Stimulated activated memory B cell treated with anti-CD40 and anti-IgM and Interleukin-4, amounts not matched to agents 10 μg/mL and 1 μg/mL and 100 μg/mL, for 72 hours (primary cell): ENCODE data around the gene BCKDK.

ENCODE experiments used
- ATAC-seq: fragments of 150-1000 bp; cut with Tn5 transposase; 2 replicates; pipeline ENCODE4 v1.10.0; 2021
- H3K27ac Mint-ChIP-seq: one replicate; pipeline ENCODE4 v1.8.0; 2022; ENCODE audit warnings: mild to moderate bottlenecking, mixed read lengths
- H3K27me3 Mint-ChIP-seq: one replicate; pipeline ENCODE4 v1.8.0; 2022; ENCODE audit warnings: mixed read lengths
- H3K36me3 Mint-ChIP-seq: one replicate; pipeline ENCODE4 v1.8.0; 2022; ENCODE audit warnings: mixed read lengths
- H3K4me1 Mint-ChIP-seq: one replicate; pipeline ENCODE4 v1.8.0; 2022; ENCODE audit warnings: mixed read lengths
- H3K4me3 Mint-ChIP-seq: one replicate; pipeline ENCODE4 v1.8.0; 2022; ENCODE audit warnings: mild to moderate bottlenecking, moderate library complexity, mixed read lengths
- H3K9me3 Mint-ChIP-seq: one replicate; pipeline ENCODE4 v1.8.0; 2022; ENCODE audit warnings: mixed read lengths

BCKDK gene

GRCh38 chr16:31077024-31077423 lies 31.2 kb upstream of the BCKDK start:
- no peaks in the 10 kb centered on the region for H3K9me3 Mint-ChIP-seq
- no peak overlapping the region for H3K27ac Mint-ChIP-seq
- H3K4me3 Mint-ChIP-seq: no peak overlapping the region
- peaks cover 42% of the 10 kb centered on the region for H3K36me3 Mint-ChIP-seq
- H3K27me3 Mint-ChIP-seq: no peaks in the 10 kb centered on the region
- no peak for ATAC-seq
- peaks cover 66% of the 10 kb centered on the region for H3K4me1 Mint-ChIP-seq

- no peaks in the 10 kb centered on the region for H3K27me3 Mint-ChIP-seq
- peaks cover 47% of the 10 kb centered on the region for H3K36me3 Mint-ChIP-seq
- no peak overlapping the region for H3K4me3 Mint-ChIP-seq
- H3K4me1 Mint-ChIP-seq: peaks cover 64% of the 10 kb centered on the region
- ATAC-seq: no peak
- no peak overlapping the region for H3K27ac Mint-ChIP-seq
- no peaks in the 10 kb centered on the region for H3K9me3 Mint-ChIP-seq
These were observed 30.4 kb upstream of the BCKDK start for GRCh38 chr16:31077592-31078396.

- Mint-ChIP-seq H3K27ac (no peak overlapping the region), H3K4me3 (no peak overlapping the region)
These were observed 29.4 kb upstream of the BCKDK start for GRCh38 chr16:31078597-31079341.

GRCh38 chr16:31079342-31079944 lies 28.7 kb upstream of the BCKDK start:
- peaks cover 53% of the 10 kb centered on the region for H3K36me3 Mint-ChIP-seq
- peaks cover 59% of the 10 kb centered on the region for H3K4me1 Mint-ChIP-seq
- H3K27ac Mint-ChIP-seq: no peak overlapping the region
- no peaks in the 10 kb centered on the region for H3K9me3 Mint-ChIP-seq
- no peak overlapping the region for H3K4me3 Mint-ChIP-seq
- H3K27me3 Mint-ChIP-seq: no peaks in the 10 kb centered on the region
- no peak for ATAC-seq

More at GRCh38 chr16:31078597-31079341, 29.4 kb upstream of the BCKDK start:
- H3K36me3 Mint-ChIP-seq: peaks cover 54% of the 10 kb centered on the region
- peaks cover 61% of the 10 kb centered on the region for H3K4me1 Mint-ChIP-seq
- no peaks in the 10 kb centered on the region for H3K27me3 Mint-ChIP-seq
- no peaks in the 10 kb centered on the region for H3K9me3 Mint-ChIP-seq
- no peak for ATAC-seq

- no peaks in the 10 kb centered on the region for H3K9me3 Mint-ChIP-seq
- H3K27ac Mint-ChIP-seq: no peak overlapping the region
- H3K27me3 Mint-ChIP-seq: no peaks in the 10 kb centered on the region
- peaks cover 47% of the 10 kb centered on the region for H3K36me3 Mint-ChIP-seq
- H3K4me1 Mint-ChIP-seq: peaks cover 52% of the 10 kb centered on the region
- no peak overlapping the region for H3K4me3 Mint-ChIP-seq
- no peak for ATAC-seq
These were observed 28.1 kb upstream of the BCKDK start for GRCh38 chr16:31080035-31080629.

GRCh38 chr16:31080756-31081419 lies 27.3 kb upstream of the BCKDK start:
- ATAC-seq: no peak
- H3K4me3 Mint-ChIP-seq: no peak overlapping the region
- peaks cover 47% of the 10 kb centered on the region for H3K4me1 Mint-ChIP-seq
- no peaks in the 10 kb centered on the region for H3K27me3 Mint-ChIP-seq
- peaks cover 47% of the 10 kb centered on the region for H3K36me3 Mint-ChIP-seq
- H3K27ac Mint-ChIP-seq: peak overlapping the region; percentile 32
- no peaks in the 10 kb centered on the region for H3K9me3 Mint-ChIP-seq

- Mint-ChIP-seq H3K4me3 (no peak overlapping the region), H3K27ac (peak overlapping the region; percentile 58), H3K27me3 (no peaks in the 10 kb centered on the region), H3K9me3 (no peaks in the 10 kb centered on the region), H3K36me3 (peaks cover 40% of the 10 kb centered on the region), H3K4me1 (peaks cover 47% of the 10 kb centered on the region)
- no peak for ATAC-seq
These were observed 26.5 kb upstream of the BCKDK start for GRCh38 chr16:31081428-31082351.

- peak overlapping the region; percentile 58 for H3K27ac Mint-ChIP-seq
- no peaks in the 10 kb centered on the region for H3K9me3 Mint-ChIP-seq
- no peak for ATAC-seq
- peaks cover 37% of the 10 kb centered on the region for H3K36me3 Mint-ChIP-seq
- no peak overlapping the region for H3K4me3 Mint-ChIP-seq
- no peaks in the 10 kb centered on the region for H3K27me3 Mint-ChIP-seq
- peaks cover 47% of the 10 kb centered on the region for H3K4me1 Mint-ChIP-seq
These were observed 25.7 kb upstream of the BCKDK start for GRCh38 chr16:31082368-31083045.

GRCh38 chr16:31083081-31083480 lies 25.1 kb upstream of the BCKDK start:
- Mint-ChIP-seq H3K36me3 (peaks cover 31% of the 10 kb centered on the region), H3K27me3 (no peaks in the 10 kb centered on the region), H3K4me3 (no peak overlapping the region), H3K27ac (no peak overlapping the region), H3K9me3 (no peaks in the 10 kb centered on the region), H3K4me1 (peaks cover 42% of the 10 kb centered on the region)
- no peak for ATAC-seq

GRCh38 chr16:31083556-31083955 lies 24.6 kb upstream of the BCKDK start:
- no peak overlapping the region for H3K4me3 Mint-ChIP-seq
- no peak for ATAC-seq
- H3K36me3 Mint-ChIP-seq: peaks cover 27% of the 10 kb centered on the region
- H3K4me1 Mint-ChIP-seq: peaks cover 37% of the 10 kb centered on the region
- no peak overlapping the region for H3K27ac Mint-ChIP-seq
- H3K9me3 Mint-ChIP-seq: no peaks in the 10 kb centered on the region
- no peaks in the 10 kb centered on the region for H3K27me3 Mint-ChIP-seq

- peaks cover 33% of the 10 kb centered on the region for H3K4me1 Mint-ChIP-seq
- H3K27ac Mint-ChIP-seq: no peak overlapping the region
- H3K4me3 Mint-ChIP-seq: no peak overlapping the region
- H3K36me3 Mint-ChIP-seq: peaks cover 22% of the 10 kb centered on the region
- no peak for ATAC-seq
- H3K27me3 Mint-ChIP-seq: no peaks in the 10 kb centered on the region
- H3K9me3 Mint-ChIP-seq: no peaks in the 10 kb centered on the region
These were observed 24.2 kb upstream of the BCKDK start for GRCh38 chr16:31083981-31084380.

GRCh38 chr16:31084584-31085302 lies 23.4 kb upstream of the BCKDK start:
- Mint-ChIP-seq H3K4me1 (peaks cover 25% of the 10 kb centered on the region), H3K27me3 (no peaks in the 10 kb centered on the region), H3K27ac (no peak overlapping the region), H3K36me3 (peaks cover 28% of the 10 kb centered on the region), H3K4me3 (no peak overlapping the region), H3K9me3 (no peaks in the 10 kb centered on the region)
- peak; percentile 12 for ATAC-seq

GRCh38 chr16:31085411-31085810 lies 22.8 kb upstream of the BCKDK start:
- Mint-ChIP-seq H3K27me3 (no peaks in the 10 kb centered on the region), H3K27ac (peak overlapping the region; percentile 36), H3K4me1 (peaks cover 22% of the 10 kb centered on the region), H3K4me3 (no peak overlapping the region), H3K9me3 (no peaks in the 10 kb centered on the region), H3K36me3 (peaks cover 29% of the 10 kb centered on the region)
- no peak for ATAC-seq
